WI38 (cell line): Measurements from ENCODE around the gene COMP.

Source experiments
- H3K4me3 ChIP-seq: 2 replicates; pipeline ENCODE4 v1.5.1; 2011; ENCODE audit warnings: low read depth, mild to moderate bottlenecking, control low read depth, low read length
- CTCF ChIP-seq: IDR thresholded peaks from 2 replicates; pipeline ENCODE4 v1.5.1; 2012; ENCODE audit warnings: low read depth, mild to moderate bottlenecking, control low read depth, low read length

Gene COMP

DNA sequence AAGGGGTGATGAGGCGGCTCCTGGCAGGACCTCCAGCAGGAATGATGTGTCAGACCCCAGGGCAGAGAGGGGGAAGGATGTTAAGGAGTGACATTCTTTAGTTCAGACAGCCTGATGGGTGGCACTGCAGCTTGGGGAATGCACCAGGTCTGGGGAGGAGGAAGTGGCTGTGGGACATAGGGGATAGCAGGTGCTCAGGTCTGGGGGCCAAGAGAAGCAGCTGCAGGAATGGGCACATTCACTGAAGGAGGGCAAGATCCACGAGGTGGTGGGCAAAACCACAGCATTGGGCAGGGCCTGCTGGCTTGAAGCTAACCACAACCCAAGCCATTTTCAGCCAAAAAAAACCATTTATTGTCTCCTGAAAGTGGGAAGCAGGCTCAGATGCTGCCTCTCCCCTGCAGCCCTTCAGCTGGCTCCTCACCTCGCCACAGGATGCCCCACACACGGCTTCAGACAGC lies 26.5 kb downstream of the COMP start:
- no peak for TF ChIP-seq CTCF
- H3K4me3 ChIP-seq: no peak overlapping the region

- H3K4me3 ChIP-seq: no peak overlapping the region
- no peak for TF ChIP-seq CTCF
Observed at GRCh38 chr19:18763674-18764590, 27.2 kb downstream of the COMP start.

DNA sequence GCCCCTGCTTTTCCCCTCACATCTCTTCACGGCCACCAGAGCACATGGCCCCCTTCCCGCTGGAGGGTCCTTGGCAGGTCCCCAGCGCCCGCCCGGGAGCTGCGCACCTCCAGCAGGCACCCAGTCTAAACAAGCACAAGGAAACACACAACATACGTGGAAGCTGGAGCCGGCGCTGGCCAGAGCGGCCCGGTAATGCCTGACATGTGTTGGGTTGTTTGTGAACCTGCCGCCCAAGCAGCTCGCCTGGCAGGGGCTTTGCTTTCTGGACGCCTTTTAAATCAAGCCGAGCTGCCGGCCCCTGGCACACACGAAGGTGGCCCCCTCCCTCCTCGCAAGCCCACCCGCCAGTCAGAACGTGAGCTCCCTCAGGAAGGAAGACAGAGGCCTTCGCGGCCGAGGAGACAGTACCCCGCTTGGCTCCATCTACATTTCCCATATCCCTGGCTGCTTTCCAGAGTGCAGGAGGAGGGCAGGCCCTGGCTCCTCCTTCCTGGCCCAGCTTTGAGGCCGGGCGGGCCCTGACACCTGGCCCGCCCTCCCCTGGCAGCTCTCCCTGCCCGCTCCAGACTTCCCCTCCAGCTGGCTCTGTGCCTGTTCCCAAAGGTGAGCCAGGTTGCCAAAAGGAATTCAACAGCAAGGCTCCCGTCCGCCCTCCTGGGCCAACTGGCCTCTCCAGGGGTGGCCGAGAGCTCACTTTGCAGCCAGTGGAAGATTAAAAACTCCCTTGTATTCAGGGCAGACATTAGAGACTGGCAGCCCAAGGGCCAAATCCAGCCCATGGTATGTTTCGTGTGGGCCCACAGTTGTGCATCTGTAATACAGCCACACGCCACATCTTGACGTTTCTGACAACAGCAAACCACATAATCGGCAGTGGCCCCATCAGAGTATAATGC lies 28.7 kb downstream of the COMP start:
- H3K4me3 ChIP-seq: no peak overlapping the region
- TF ChIP-seq CTCF: no peak

- no peak for TF ChIP-seq CTCF
- H3K4me3 ChIP-seq: no peak overlapping the region
Observed at GRCh38 chr19:18761531-18762110, 29.5 kb downstream of the COMP start.

GRCh38 chr19:18760440-18761383 lies 30.4 kb downstream of the COMP start:
- no peak overlapping the region for H3K4me3 ChIP-seq
- no peak for TF ChIP-seq CTCF

DNA sequence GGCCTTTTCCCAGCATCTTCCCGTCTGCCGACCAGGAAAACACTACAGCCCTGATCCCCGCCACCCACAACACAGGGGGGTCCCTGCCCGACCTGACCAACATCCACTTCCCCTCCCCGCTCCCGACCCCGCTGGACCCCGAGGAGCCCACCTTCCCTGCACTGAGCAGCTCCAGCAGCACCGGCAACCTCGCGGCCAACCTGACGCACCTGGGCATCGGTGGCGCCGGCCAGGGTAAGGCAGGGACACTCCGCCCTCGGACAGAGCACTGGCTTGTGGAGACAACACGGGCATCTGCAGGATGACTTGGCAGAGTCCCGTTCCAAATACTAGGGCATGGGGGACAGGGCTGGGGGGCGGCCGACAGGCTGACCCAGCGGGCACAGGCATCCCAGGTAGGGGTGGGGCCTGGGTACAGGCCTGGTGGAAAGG lies 31.1 kb downstream of the COMP start:
- TF ChIP-seq CTCF: no peak
- no peak overlapping the region for H3K4me3 ChIP-seq
